ENCODE results near the gene OR2AJ1. TPM values are rescaled to one million over a fixed set of nuclear protein-coding genes. Genes with fewer than 3 reads are reported as not detected.

OR2AJ1 gene
- 0.16 TPM for total RNA-seq

DNA sequence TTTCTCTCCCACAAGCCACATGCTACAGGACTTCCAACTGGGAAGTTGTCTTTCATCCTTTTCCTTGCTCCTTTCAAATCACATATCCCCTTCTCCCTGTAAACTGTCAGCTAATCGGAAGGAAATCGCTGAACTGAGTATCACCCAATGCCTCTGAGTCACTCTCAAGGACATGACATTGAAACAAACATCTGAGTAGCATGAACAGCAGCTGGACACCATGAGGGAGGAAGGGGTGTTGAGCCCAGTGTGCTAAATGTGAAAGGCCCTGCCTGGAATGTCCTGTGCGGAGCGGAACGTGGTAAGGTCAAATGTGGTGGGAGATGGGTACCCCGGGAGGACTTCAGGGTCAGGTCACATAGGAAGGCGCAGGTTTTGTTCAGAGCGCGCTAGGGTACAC is at the start of gene OR2AJ1:
Gene OR2AJ1 (plus strand): TSS at position 22 of the 400 bp plus-strand sequence. CDS start 8,880 bp downstream, outside the sequence.
- DNase-seq: no peak

DNA sequence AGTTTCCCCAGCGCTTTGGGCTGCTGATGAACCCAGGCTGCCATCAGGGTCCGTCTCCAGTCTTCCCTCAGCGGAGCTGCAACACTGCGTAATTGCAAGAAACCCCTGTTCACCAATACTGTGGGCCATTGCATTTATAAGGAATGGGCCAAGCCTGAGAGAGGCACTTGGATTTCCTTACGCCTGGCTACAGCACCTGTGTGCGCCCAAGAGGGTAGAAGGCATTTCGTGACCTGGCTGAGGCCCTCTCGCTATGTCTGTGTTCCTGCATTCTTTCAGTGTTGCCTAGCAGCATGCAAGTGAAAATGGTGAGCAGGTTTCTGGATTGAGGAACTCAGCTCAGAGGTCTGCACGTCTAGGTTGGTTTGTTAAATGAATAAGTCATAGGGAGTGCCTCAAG is 41.3 kb upstream of the OR2AJ1 start:
- no peak for DNase-seq

GRCh38 chr1:247884797-247885413 is 39.8 kb upstream of the OR2AJ1 start:
- DNase-seq: no peak

GRCh38 chr1:247895163-247895637 is 29.5 kb upstream of the OR2AJ1 start, which contains the start of gene OR2W3:
TSS of gene OR2W3 (plus strand) at chr1:247895587. CDS start at chr1:247895587, 0 bp downstream.
- no peak for DNase-seq

DNA sequence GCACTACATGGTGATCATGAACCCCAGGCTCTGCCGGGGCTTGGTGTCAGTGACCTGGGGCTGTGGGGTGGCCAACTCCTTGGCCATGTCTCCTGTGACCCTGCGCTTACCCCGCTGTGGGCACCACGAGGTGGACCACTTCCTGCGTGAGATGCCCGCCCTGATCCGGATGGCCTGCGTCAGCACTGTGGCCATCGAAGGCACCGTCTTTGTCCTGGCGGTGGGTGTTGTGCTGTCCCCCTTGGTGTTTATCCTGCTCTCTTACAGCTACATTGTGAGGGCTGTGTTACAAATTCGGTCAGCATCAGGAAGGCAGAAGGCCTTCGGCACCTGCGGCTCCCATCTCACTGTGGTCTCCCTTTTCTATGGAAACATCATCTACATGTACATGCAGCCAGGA is 28.7 kb upstream of the OR2AJ1 start:
- DNase-seq: no peak

DNA sequence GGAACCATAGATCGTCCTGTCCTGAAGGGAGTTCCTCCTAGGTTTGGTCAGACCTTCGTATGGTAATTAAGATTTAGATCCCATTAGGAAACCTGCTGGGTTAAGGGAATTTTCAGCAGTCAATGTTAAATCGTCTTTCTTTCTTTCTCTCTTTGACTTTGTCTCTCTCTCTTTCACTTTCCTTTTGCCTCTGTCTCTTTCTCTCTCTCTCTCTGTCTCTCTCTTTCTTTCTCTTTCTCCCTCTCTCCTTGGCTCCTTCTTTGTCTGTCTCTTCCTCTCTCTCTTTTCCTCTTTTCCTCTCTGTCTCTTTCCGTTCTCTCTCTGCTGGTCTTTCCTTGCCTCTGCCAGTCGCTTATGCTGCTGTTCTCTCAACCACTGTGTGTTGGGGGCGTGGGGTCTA is 20.6 kb upstream of the OR2AJ1 start:
- DNase-seq: no peak

DNA sequence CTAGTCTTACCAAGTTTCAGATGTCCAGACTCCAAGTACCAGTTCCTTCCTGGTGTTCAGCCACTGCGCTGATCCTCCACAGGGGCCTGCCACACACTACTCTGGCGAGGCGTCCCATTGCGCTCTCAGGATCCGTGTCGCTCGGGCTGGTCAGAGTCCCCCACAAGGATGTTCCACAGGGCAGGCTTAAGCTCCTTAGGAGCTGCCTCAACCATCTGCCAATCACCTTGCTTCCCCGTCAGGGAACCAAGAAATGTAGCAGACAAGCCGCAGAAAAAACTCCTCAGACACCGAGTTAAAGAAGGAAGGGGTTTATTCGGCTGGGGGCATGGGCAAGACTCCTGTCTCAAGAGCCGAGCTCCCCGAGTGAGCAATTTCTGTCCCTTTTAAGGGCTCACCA is 19.5 kb upstream of the OR2AJ1 start:
- DNase-seq: no peak

DNA sequence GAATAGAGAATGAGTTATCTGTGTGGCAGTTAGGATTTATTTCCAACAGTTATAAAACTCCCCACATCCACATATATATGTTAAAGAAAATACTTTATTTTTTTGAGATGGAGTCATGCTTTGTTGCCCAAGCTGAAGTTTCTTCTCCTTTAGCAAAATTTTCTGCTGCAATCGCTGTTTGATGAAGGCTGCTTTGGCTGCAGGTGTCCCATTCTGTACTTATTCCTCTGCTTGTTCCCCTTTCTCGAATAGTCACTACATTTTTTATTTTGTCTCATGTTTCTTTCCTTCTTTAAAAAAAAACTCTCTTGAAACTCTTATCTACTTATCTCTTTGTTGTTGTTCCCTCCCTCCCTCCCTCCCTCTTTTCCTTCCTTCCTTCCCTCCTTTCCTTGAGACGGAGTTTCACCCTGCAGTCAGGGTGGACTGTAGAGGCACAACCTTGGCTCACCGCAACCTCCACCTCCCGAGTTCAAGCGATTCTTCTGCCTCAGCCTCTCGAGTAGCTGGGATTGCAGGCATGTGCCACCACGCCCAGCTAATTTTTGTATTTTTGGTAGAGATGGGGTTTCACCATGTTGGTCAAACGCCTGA is 18.7 kb upstream of the OR2AJ1 start:
- DNase-seq: no peak

DNA sequence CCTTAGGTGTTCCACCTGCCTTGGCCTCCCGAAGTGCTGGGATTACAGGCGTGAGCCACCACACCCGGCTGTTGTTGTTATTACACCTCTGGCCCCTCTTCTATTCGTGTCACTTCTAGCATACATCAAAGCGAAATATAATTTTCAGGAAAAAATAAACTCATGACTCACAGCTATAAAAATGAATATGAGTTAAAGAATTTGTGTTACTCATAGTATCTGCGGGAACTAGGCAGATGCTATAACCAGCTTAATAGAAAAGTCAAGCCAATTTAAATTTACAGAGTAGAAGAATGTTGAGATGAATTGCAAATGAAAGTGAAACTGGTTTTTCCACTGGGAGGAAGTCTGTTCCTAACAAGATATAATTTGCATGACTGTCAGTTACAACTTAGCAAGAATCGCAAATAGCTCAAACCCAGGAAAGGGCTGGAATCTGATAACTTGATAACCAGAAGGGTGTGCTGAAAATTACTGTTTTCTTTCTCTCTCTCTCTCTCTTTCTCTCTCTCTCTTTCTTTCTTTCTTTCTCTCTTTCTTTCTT is 18.1 kb upstream of the OR2AJ1 start:
- no peak for DNase-seq

DNA sequence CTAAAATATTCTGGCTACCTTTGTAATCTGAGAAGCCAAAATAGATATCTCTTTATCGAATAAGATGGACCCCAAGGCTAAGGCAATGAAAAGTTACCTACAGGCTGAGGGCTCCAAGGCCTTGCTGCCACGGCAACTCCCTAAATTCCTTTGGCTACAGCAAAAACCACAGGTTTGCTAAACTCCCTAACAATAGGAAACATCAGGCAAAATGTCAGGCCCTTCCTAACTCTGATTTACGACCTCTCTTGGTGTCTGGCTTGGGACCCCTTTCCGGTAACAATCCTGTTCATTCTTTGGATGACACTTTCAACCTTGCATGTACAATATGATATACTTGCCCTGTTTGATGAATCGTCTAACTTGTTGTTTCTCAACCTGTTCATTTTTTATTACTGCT is 15.9 kb upstream of the OR2AJ1 start:
- DNase-seq: no peak

DNA sequence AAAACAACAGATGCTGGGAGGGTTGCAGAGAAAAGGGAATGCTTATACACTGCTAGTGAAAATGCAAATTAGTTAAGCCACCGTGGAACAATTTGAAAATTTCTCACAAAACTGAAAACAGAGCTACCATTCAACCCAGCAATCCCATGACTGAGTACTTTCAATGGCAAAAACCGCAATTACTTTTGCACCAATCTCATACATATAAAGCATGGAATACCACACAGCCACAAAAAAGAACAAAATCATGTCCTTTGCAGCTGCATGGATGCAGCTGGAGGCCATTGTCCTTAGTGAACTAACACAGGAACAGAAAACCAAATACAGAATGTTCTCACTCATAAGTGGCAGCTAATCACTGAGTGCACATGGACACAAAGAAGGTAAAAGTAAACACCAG is 10.9 kb upstream of the OR2AJ1 start:
- DNase-seq: no peak

GRCh38 chr1:247914941-247915662 is 9.6 kb upstream of the OR2AJ1 start:
- DNase-seq: no peak

GRCh38 chr1:247919952-247920351 is 4.7 kb upstream of the OR2AJ1 start, which contains the start of gene OR2T8:
TSS of gene OR2T8 (plus strand) at chr1:247920252. CDS start at chr1:247921018, 766 bp downstream.
- DNase-seq: no peak

- DNase-seq: no peak
These were observed 748 bp upstream of the OR2AJ1 start for GRCh38 chr1:247923941-247924340.

DNA sequence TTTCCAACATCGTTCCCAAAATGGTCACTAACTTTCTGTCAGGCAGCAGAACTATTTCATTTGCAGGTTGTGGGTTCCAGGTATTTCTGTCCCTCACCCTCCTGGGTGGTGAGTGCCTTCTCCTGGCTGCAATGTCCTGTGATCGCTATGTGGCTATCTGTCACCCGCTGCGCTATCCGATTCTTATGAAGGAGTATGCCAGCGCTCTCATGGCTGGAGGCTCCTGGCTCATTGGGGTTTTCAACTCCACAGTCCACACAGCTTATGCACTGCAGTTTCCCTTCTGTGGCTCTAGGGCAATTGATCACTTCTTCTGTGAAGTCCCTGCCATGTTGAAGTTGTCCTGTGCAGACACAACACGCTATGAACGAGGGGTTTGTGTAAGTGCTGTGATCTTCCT is 9.3 kb downstream of the OR2AJ1 start:
- no peak for DNase-seq

- DNase-seq: no peak
These were observed 11.1 kb downstream of the OR2AJ1 start for GRCh38 chr1:247935781-247936180.

- no peak for DNase-seq
These were observed 11.7 kb downstream of the OR2AJ1 start for GRCh38 chr1:247936415-247936814.

DNA sequence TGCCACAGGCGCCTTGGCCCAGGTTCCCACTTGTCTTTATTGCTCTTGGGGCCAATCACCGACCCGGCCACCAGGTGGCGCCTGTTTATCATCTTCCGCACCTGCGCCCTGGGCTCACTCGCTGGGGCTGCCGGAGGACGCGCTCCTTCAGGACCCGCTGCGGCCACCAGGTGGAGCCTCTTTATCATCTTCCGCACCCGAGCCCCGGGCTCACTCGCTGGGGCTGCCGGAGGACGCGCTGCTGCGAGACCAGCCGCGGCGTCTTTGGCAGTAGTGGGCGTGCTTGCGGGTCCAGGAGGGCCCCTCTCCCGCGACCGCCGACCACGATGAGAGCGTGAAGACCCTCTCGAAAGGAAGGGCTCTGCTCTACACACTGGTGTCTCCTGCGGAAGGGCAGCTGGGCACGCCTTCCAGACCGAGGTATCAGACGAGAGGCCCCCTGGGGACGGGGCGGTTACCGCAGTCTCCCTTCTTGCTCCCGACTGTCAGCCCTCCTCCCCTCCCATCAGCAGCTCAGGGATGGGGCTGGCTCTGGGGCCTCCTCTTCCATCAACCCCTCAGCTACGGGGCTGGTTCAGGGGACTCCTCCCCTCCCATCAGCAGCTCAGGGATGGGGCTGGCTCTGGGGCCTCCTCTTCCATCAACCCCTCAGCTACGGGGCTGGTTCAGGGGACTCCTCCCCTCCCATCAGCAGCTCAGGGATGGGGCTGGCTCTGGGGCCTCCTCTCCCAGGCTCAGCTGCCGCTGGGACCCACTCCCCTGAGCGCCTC is 12.5 kb downstream of the OR2AJ1 start:
- DNase-seq: peak; percentile 69

GRCh38 chr1:247942624-247943023 is 17.9 kb downstream of the OR2AJ1 start:
- DNase-seq: no peak

DNA sequence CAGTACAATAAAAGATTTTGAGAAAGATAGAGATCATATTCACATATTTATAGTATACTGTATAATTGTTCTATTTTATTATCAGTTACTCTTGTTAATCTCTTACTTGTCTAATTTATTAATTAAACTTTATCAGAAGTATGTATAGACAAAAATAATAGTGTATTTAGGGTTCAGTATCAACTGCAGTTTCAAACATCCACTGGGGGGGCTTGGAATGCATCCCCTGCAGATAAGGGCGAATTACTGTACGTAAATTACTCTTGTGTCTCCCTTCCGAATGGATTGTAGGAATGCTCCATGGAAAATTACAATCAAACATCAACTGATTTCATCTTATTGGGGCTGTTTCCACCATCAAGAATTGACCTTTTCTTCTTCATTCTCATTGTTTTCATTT is 23.9 kb downstream of the OR2AJ1 start, which contains the start of gene OR2L8:
Gene OR2L8 (plus strand): TSS at position 301 of the 400 bp plus-strand sequence. CDS start 0 bp downstream, at position 301.
- no peak for DNase-seq

DNA sequence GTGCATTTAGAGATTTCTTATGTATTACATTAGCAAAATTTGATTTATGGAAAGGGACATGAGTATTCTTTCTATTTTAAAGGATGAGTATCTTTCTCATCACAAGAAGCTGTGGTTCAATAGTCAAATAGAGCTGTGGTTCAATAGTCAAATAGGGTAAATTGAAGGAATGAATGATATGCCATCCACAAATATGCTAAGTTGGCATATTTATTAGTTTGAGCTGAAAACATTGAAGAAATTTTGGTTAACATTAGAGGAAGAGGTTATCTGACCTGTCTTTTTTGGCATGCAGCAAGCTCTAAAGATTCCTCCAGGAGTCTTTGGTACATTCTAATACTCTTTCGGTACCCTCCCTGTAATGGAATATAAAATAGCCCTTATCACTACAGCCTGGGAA is 28.7 kb downstream of the OR2AJ1 start:
- no peak for DNase-seq

GRCh38 chr1:247961791-247962190 is 37.1 kb downstream of the OR2AJ1 start:
- DNase-seq: no peak
